Esophagus squamous epithelium (tissue), 5 donors: ENCODE results near the gene ATM. TPM values are rescaled to one million over a fixed set of nuclear protein-coding genes. Genes with fewer than 3 reads are reported as not detected.
"Not testable (repeated sequence)": the region's sequence is repeated elsewhere in the genome, so short reads cannot be mapped to it uniquely, and the experiment has no call there.

Source experiments
- DNase-seq: peaks from one replicate; lab custom pipeline; 2025; lab: John Stamatoyannopoulos, UW
- H3K27ac ChIP-seq, 4 donors: fragments of 200-600 bp; sonication (generic); one replicate each; pipeline ENCODE4 v1.5.1; 2016 to 2019; ENCODE audit warnings: mild to moderate bottlenecking in 1 of 4
- H3K27me3 ChIP-seq, 4 donors: fragments of 200-600 bp; sonication (generic); 1 replicate in 3 of 4; 2 replicates in 1 of 4; pipeline versions ENCODE4 v1.5.1 to v1.6.0; 2017 to 2021; ENCODE audit warnings: antibody characterized with exemption in 1 of 4
- H3K36me3 ChIP-seq, 3 donors: fragments of 200-600 bp; sonication (generic); one replicate each; pipeline ENCODE4 v1.5.1; 2016 to 2019
- H3K4me1 ChIP-seq, 3 donors: fragments of 200-600 bp; sonication (generic); one replicate each; pipeline ENCODE4 v1.5.1; 2017 to 2019
- H3K4me3 ChIP-seq, 4 donors: fragments of 200-600 bp; sonication (generic); 1 replicate in 3 of 4; 2 replicates in 1 of 4; pipeline ENCODE4 v1.5.1; 2016 to 2019; ENCODE audit warnings: mild to moderate bottlenecking in 2 of 4, moderate library complexity in 1 of 4
- H3K9me3 ChIP-seq, 3 donors: fragments of 200-600 bp; sonication (generic); one replicate each; pipeline ENCODE4 v1.5.1; 2016 to 2019
- CTCF ChIP-seq, 6 experiments: fragments of 450-650 bp in 4 of 6; fragments of 200-600 bp in 2 of 6; sonication (generic) in 2 of 6; IDR thresholded peaks; one replicate each; pipeline ENCODE4 v1.5.1; 2016 to 2019; ENCODE audit warnings: antibody characterized with exemption in 6 of 6, mild to moderate bottlenecking in 4 of 6, moderate library complexity in 4 of 6
- POLR2A ChIP-seq, 4 donors: fragments of 450-650 bp; IDR thresholded peaks; one replicate each; pipeline ENCODE4 v1.6.1; 2017; ENCODE audit warnings: antibody characterized with exemption in 4 of 4, mild to moderate bottlenecking in 4 of 4, moderate library complexity in 3 of 4
- WGBS, 2 donors: methylation state at CpG; one replicate each; pipeline ENCODE4 v1.1.5; 2018; 5-methylcytosine and 5-hydroxymethylcytosine counted together
- intact Hi-C: fragments of 100-400 bp; cut with DNase I; formaldehyde crosslinking; loops from one replicate; pipeline ENCODE4 v1.15.0; 2022
- total RNA-seq, 4 donors: library from RNA; depleted of rRNA; stranded (reverse); fragments of >200 nt; gene quantifications; one replicate each; pipeline ENCODE4 v1.1.0, GENCODE V29; 2016
- donor health status: DM: yes; HTN: yes; CAD: no.

The ATM gene
- total RNA-seq, 4 donors from 2014 or later = 13.9 to 52.6 (median 21.7) TPM

GRCh38 chr11:108392353-108392752 lies 169.5 kb downstream of the ATM start:
- H3K9me3 ChIP-seq = no peaks in the 10 kb centered on the region
- DNase-seq = no peak
- no peak overlapping the region for H3K27ac ChIP-seq
- WGBS, 2 donors = 91 to 100% methylated on average over 1 of the region's 1 CpG
- no peaks in the 10 kb centered on the region for H3K36me3 ChIP-seq
- H3K27me3 ChIP-seq = no peaks in the 10 kb centered on the region
- no peaks in the 10 kb centered on the region for H3K4me1 ChIP-seq
- no peak overlapping the region for H3K4me3 ChIP-seq
- TF ChIP-seq POLR2A (IDR thresholded peaks at IDR 0.05) (no peak), CTCF (IDR thresholded peaks at IDR 0.05) (no peak)
- intact Hi-C loops = no loop called here

- H3K4me1 ChIP-seq = no peaks in the 10 kb centered on the region
- 23 to 29% methylated on average over 1 of the region's 1 CpG for WGBS, 2 donors
- H3K27ac ChIP-seq = no peak overlapping the region
- TF ChIP-seq POLR2A (IDR thresholded peaks at IDR 0.05) = no peak
- TF ChIP-seq CTCF (IDR thresholded peaks at IDR 0.05) = no peak
- no peaks in the 10 kb centered on the region for H3K9me3 ChIP-seq
- no peak for DNase-seq
- H3K36me3 ChIP-seq = no peaks in the 10 kb centered on the region
- intact Hi-C loops = no loop called here
- no peaks in the 10 kb centered on the region for H3K27me3 ChIP-seq
- H3K4me3 ChIP-seq = no peak overlapping the region
Measured at GRCh38 chr11:108393046-108393445, 170.2 kb downstream of the ATM start.

- DNase-seq = no peak
- no peaks in the 10 kb centered on the region for H3K27me3 ChIP-seq
- no peaks in the 10 kb centered on the region for H3K4me1 ChIP-seq
- H3K36me3 ChIP-seq = no peaks in the 10 kb centered on the region
- no peak overlapping the region for H3K27ac ChIP-seq
- intact Hi-C loops = no loop called here
- H3K9me3 ChIP-seq = no peaks in the 10 kb centered on the region
- TF ChIP-seq CTCF (IDR thresholded peaks at IDR 0.05) (no peak), POLR2A (IDR thresholded peaks at IDR 0.05) (no peak)
- no peak overlapping the region for H3K4me3 ChIP-seq
- 97 to 98% methylated on average over 3 to 4 of the region's 4 CpGs for WGBS, 2 donors
Measured at GRCh38 chr11:108394744-108395284, 171.9 kb downstream of the ATM start.

- 87 to 89% methylated on average over 5 to 6 of the region's 6 CpGs for WGBS, 2 donors
- H3K27me3 ChIP-seq, H3K27ac ChIP-seq, H3K4me3 ChIP-seq, DNase-seq, intact Hi-C loops, H3K4me1 ChIP-seq, H3K36me3 ChIP-seq, H3K9me3 ChIP-seq: not testable (repeated sequence)
Measured at GRCh38 chr11:108396672-108397071, 173.8 kb downstream of the ATM start.

GRCh38 chr11:108398439-108398838 lies 175.6 kb downstream of the ATM start:
- WGBS, 2 donors = 72 to 81% methylated on average over 6 of the region's 6 CpGs
- H3K27ac ChIP-seq = no peak overlapping the region
- H3K27me3 ChIP-seq = no peaks in the 10 kb centered on the region
- no peaks in the 10 kb centered on the region for H3K36me3 ChIP-seq
- intact Hi-C loops = no loop called here
- DNase-seq = no peak
- no peak overlapping the region for H3K4me3 ChIP-seq
- H3K9me3 ChIP-seq = no peaks in the 10 kb centered on the region
- no peaks in the 10 kb centered on the region for H3K4me1 ChIP-seq
- TF ChIP-seq CTCF (IDR thresholded peaks at IDR 0.05) (no peak), POLR2A (IDR thresholded peaks at IDR 0.05) (no peak)

GRCh38 chr11:108402241-108402640 lies 179.4 kb downstream of the ATM start:
- Histone ChIP-seq H3K27ac (no peak overlapping the region), H3K4me3 (no peak overlapping the region), H3K36me3 (no peaks in the 10 kb centered on the region), H3K27me3 (no peaks in the 10 kb centered on the region), H3K4me1 (no peaks in the 10 kb centered on the region), H3K9me3 (no peaks in the 10 kb centered on the region)
- DNase-seq = no peak
- 88 to 100% methylated on average over 1 of the region's 1 CpG for WGBS, 2 donors
- no peak for TF ChIP-seq CTCF (IDR thresholded peaks at IDR 0.05)
- no peak for TF ChIP-seq POLR2A (IDR thresholded peaks at IDR 0.05)
- intact Hi-C loops = no loop called here
